GM19395 (cell line): Measurements from ENCODE around the gene KRTAP25-1.

Source experiments
- ATAC-seq: cut with Tn5 transposase; IDR thresholded peaks from one replicate; pipeline ENCODE4 v1.9.1; 2021; ENCODE audit warnings: mild to moderate bottlenecking, moderate library complexity; ENCODE audit not compliant: unreplicated experiment

The KRTAP25-1 gene

GRCh38 chr21:30251781-30252180 lies 37.5 kb downstream of the KRTAP25-1 start:
- ATAC-seq: no peak

DNA sequence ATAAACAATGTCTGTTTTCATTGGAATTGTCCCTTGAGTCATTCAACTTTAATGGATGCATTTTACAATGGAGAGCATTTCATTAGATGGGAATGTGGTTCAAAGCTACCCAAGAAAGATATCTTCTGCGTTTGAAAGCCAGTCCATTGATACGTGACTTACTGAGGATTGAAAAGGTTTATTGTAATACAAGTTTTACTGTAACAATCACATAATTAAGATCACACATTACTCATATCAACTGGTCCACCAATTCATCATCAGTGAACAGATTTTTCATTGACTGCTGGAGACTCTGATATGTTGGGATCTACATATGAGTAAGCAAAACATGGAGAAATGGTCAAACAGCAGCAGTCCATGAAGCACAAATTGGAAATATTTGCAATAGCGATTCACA lies 39.4 kb downstream of the KRTAP25-1 start:
- no peak for ATAC-seq

GRCh38 chr21:30248844-30249243 lies 40.5 kb downstream of the KRTAP25-1 start:
- ATAC-seq: no peak

DNA sequence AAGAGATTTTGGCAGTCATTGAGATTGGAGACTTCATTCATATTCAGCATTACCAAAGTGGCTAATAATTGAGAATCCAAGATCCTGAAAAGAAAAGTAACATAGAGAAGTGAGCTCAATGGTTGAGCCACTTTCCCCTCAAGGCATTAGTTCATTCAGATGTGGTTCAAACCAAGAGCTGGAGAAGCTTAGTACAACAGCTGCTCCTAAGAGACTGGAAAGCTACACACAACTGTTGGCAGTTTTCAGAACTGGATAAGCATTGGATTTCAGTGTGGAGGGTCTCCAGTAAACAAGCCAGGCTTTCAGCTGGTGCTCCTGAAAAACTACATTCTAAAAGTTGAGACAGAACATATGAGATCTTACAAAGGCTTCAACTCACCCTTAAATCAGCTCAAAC lies 44.3 kb downstream of the KRTAP25-1 start:
- ATAC-seq: no peak

GRCh38 chr21:30243691-30244090 lies 45.6 kb downstream of the KRTAP25-1 start:
- no peak for ATAC-seq

GRCh38 chr21:30240661-30241060 lies 48.7 kb downstream of the KRTAP25-1 start:
- no peak for ATAC-seq
